Measurements from ENCODE around the gene BLOC1S5. TPM values are rescaled to one million over a fixed set of nuclear protein-coding genes. Genes with fewer than 3 reads are reported as not detected.

BLOC1S5 gene
- total and polyA plus RNA-seq, 2 of the 13 experiments (the other 11 are each of a cell fraction or from before 2014, with no cell fraction given), result 10.5 to 41.5 TPM

DNA sequence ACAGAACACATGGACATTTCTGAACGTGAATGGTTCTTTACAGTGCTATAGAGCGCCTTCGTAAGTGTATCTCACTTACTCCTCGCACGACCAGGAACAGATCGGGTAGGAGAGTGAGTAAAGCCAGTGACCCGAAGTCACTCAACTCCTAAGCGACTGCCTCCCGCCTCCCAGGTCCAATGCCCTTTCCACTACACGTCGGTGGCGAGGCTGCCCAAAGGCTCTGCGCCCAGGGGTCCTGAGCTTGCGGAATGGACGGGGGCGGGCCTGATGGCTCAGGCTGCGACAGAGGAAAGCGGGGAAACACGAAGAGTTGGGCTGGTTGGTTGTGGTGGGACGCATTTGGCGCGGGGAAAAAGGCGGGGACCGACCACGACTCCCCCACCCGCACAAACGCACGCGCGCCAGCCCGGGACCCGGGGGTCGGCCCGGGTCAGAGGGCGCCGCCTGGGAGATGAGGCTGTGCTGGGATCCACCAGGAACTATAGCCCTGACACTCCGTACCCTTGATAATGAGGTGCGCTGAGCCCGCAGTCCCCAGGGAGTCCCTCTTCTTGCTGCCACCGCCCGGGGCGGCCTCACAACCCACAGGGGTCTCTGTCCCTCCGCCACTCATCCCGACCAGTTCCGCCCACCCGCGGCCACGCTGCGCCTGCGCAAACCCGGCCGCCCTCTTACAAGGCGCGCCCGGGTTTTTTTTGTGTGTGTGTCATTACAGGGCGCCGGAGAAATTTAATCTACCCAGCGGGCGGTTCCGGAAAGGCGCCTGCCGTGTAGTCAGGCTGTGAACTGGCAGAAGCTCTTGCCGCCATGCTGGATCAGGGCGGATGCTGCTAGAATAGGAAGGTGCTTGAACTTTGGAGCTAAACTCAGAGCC lies at the start of gene BLOC1S5 (continued):
- TF ChIP-seq, protein P1, sequence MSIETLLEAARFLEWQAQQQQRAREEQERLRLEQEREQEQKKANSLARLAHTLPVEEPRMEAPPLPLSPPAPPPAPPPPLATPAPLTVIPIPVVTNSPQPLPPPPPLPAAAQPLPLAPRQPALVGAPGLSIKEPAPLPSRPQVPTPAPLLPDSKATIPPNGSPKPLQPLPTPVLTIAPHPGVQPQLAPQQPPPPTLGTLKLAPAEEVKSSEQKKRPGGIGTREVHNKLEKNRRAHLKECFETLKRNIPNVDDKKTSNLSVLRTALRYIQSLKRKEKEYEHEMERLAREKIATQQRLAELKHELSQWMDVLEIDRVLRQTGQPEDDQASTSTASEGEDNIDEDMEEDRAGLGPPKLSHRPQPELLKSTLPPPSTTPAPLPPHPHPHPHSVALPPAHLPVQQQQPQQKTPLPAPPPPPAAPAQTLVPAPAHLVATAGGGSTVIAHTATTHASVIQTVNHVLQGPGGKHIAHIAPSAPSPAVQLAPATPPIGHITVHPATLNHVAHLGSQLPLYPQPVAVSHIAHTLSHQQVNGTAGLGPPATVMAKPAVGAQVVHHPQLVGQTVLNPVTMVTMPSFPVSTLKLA (IDR thresholded peaks at IDR 0.05), result peak; percentile 40
- TF ChIP-seq, protein P2, sequence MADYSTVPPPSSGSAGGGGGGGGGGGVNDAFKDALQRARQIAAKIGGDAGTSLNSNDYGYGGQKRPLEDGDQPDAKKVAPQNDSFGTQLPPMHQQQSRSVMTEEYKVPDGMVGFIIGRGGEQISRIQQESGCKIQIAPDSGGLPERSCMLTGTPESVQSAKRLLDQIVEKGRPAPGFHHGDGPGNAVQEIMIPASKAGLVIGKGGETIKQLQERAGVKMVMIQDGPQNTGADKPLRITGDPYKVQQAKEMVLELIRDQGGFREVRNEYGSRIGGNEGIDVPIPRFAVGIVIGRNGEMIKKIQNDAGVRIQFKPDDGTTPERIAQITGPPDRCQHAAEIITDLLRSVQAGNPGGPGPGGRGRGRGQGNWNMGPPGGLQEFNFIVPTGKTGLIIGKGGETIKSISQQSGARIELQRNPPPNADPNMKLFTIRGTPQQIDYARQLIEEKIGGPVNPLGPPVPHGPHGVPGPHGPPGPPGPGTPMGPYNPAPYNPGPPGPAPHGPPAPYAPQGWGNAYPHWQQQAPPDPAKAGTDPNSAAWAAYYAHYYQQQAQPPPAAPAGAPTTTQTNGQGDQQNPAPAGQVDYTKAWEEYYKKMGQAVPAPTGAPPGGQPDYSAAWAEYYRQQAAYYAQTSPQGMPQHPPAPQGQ (CRISPR knock-in tag; IDR thresholded peaks at IDR 0.05; ENCODE audit: borderline replicate concordance), result no peak
- TF ChIP-seq ZIK1 (CRISPR knock-in tag; IDR thresholded peaks at IDR 0.05; ENCODE audit: borderline replicate concordance, low read depth) (no peak), RFX5 (IDR thresholded peaks at IDR 0.05; ENCODE audit: low read depth, low read length) (peak; percentile 44; the same call in 1 of the 2 replicates), KAT8 (CRISPR knock-in tag; IDR thresholded peaks at IDR 0.05) (peak; percentile 99), NFRKB (IDR thresholded peaks at IDR 0.05) (no peak; the same call in 1 of the 2 replicates), ZNF136 (CRISPR knock-in tag; IDR thresholded peaks at IDR 0.05; ENCODE audit: low read depth) (peak; percentile 38; the same call in 1 of the 2 replicates), FOXC1 (CRISPR knock-in tag; IDR thresholded peaks at IDR 0.05; ENCODE audit: borderline replicate concordance) (peak; percentile 99), REPIN1 (CRISPR knock-in tag; IDR thresholded peaks at IDR 0.05; ENCODE audit: borderline replicate concordance, low read depth) (peak; percentile 91), ZNF782 (CRISPR knock-in tag; IDR thresholded peaks at IDR 0.05; ENCODE audit: borderline replicate concordance) (no peak)
- TF ChIP-seq, protein P3, sequence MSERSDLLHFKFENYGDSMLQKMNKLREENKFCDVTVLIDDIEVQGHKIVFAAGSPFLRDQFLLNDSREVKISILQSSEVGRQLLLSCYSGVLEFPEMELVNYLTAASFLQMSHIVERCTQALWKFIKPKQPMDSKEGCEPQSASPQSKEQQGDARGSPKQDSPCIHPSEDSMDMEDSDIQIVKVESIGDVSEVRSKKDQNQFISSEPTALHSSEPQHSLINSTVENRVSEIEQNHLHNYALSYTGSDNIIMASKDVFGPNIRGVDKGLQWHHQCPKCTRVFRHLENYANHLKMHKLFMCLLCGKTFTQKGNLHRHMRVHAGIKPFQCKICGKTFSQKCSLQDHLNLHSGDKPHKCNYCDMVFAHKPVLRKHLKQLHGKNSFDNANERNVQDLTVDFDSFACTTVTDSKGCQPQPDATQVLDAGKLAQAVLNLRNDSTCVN (CRISPR knock-in tag; IDR thresholded peaks at IDR 0.05; ENCODE audit: borderline replicate concordance), result no peak; the same call in 1 of the 2 replicates
- TF ChIP-seq, protein P4, sequence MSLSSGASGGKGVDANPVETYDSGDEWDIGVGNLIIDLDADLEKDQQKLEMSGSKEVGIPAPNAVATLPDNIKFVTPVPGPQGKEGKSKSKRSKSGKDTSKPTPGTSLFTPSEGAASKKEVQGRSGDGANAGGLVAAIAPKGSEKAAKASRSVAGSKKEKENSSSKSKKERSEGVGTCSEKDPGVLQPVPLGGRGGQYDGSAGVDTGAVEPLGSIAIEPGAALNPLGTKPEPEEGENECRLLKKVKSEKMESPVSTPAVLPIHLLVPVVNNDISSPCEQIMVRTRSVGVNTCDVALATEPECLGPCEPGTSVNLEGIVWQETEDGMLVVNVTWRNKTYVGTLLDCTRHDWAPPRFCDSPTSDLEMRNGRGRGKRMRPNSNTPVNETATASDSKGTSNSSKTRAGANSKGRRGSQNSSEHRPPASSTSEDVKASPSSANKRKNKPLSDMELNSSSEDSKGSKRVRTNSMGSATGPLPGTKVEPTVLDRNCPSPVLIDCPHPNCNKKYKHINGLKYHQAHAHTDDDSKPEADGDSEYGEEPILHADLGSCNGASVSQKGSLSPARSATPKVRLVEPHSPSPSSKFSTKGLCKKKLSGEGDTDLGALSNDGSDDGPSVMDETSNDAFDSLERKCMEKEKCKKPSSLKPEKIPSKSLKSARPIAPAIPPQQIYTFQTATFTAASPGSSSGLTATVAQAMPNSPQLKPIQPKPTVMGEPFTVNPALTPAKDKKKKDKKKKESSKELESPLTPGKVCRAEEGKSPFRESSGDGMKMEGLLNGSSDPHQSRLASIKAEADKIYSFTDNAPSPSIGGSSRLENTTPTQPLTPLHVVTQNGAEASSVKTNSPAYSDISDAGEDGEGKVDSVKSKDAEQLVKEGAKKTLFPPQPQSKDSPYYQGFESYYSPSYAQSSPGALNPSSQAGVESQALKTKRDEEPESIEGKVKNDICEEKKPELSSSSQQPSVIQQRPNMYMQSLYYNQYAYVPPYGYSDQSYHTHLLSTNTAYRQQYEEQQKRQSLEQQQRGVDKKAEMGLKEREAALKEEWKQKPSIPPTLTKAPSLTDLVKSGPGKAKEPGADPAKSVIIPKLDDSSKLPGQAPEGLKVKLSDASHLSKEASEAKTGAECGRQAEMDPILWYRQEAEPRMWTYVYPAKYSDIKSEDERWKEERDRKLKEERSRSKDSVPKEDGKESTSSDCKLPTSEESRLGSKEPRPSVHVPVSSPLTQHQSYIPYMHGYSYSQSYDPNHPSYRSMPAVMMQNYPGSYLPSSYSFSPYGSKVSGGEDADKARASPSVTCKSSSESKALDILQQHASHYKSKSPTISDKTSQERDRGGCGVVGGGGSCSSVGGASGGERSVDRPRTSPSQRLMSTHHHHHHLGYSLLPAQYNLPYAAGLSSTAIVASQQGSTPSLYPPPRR (CRISPR knock-in tag; IDR thresholded peaks at IDR 0.05; ENCODE audit: borderline replicate concordance), result 0 out of 2 replicates have a peak, but pooled peaks have one; percentile 33
- TF ChIP-seq, protein P5, sequence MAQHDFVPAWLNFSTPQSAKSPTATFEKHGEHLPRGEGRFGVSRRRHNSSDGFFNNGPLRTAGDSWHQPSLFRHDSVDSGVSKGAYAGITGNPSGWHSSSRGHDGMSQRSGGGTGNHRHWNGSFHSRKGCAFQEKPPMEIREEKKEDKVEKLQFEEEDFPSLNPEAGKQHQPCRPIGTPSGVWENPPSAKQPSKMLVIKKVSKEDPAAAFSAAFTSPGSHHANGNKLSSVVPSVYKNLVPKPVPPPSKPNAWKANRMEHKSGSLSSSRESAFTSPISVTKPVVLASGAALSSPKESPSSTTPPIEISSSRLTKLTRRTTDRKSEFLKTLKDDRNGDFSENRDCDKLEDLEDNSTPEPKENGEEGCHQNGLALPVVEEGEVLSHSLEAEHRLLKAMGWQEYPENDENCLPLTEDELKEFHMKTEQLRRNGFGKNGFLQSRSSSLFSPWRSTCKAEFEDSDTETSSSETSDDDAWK (CRISPR knock-in tag; IDR thresholded peaks at IDR 0.05), result no peak
- TF ChIP-seq, protein P6, sequence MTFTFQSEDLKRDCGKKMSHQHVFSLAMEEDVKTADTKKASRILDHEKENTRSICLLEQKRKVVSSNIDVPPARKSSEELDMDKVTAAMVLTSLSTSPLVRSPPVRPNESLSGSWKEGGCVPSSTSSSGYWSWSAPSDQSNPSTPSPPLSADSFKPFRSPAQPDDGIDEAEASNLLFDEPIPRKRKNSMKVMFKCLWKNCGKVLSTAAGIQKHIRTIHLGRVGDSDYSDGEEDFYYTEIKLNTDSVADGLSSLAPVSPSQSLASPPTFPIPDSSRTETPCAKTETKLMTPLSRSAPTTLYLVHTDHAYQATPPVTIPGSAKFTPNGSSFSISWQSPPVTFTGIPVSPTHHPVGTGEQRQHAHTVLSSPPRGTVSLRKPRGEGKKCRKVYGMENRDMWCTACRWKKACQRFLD (CRISPR knock-in tag; IDR thresholded peaks at IDR 0.05; ENCODE audit: borderline replicate concordance), result 0 out of 2 replicates have a peak, but pooled peaks have one; percentile 73
